HepG2 (cell line): ENCODE data around the gene CENATAC. TPM values are rescaled to one million over a fixed set of nuclear protein-coding genes. Genes with fewer than 3 reads are reported as not detected.

Experiments used
- FOXP4 ChIP-seq: sonication (generic); formaldehyde crosslinking; IDR thresholded peaks from 2 replicates; pipeline ENCODE4 v1.4.0; 2020; ENCODE audit warnings: missing genetic modification reagents
- GLI4 ChIP-seq: sonication (generic); formaldehyde crosslinking; IDR thresholded peaks from 2 replicates; pipeline ENCODE4 v1.5.1; 2020; ENCODE audit warnings: missing genetic modification reagents, mild to moderate bottlenecking, moderate library complexity, borderline replicate concordance
- GMEB2 ChIP-seq: IDR thresholded peaks from 2 replicates; pipeline ENCODE4 v1.6.1; 2016; ENCODE audit warnings: missing biosample characterization, missing genetic modification reagents, low read depth
- RAD21 ChIP-seq: fragments of 450-650 bp; formaldehyde crosslinking; IDR thresholded peaks from 2 replicates; pipeline ENCODE4 v1.5.0; 2020; ENCODE audit warnings: mild to moderate bottlenecking
- SKI ChIP-seq: fragments of 450-650 bp; IDR thresholded peaks from one replicate; pipeline ENCODE4 v1.6.1; 2018; ENCODE audit warnings: mild to moderate bottlenecking; ENCODE audit not compliant: partially characterized antibody
- ZFP62 ChIP-seq: sonication (generic); formaldehyde crosslinking; IDR thresholded peaks from 2 replicates; pipeline ENCODE4 v1.4.0; 2020; ENCODE audit warnings: missing genetic modification reagents
- ZNF142 ChIP-seq: sonication (generic); formaldehyde crosslinking; IDR thresholded peaks from 2 replicates; pipeline ENCODE4 v1.4.0; 2020; ENCODE audit warnings: missing genetic modification reagents
- ZNF282 ChIP-seq: fragments of 450-650 bp; IDR thresholded peaks from 2 replicates; pipeline ENCODE4 v1.6.1; 2018; ENCODE audit not compliant: partially characterized antibody
- ZNF44 ChIP-seq: sonication (generic); formaldehyde crosslinking; IDR thresholded peaks from 2 replicates; pipeline ENCODE4 v1.5.1; 2020; ENCODE audit warnings: mild to moderate bottlenecking, missing genetic modification reagents
- ZNF556 ChIP-seq: sonication (generic); formaldehyde crosslinking; IDR thresholded peaks from 2 replicates; pipeline ENCODE4 v1.4.0; 2020; ENCODE audit warnings: mild to moderate bottlenecking, missing genetic modification reagents, borderline replicate concordance
- ZNF670 ChIP-seq: sonication (generic); formaldehyde crosslinking; IDR thresholded peaks from 2 replicates; pipeline ENCODE4 v1.8.0; 2022; ENCODE audit warnings: mild to moderate bottlenecking, missing genetic modification reagents, borderline replicate concordance
- ZNF687 ChIP-seq: sonication (generic); formaldehyde crosslinking; IDR thresholded peaks from 2 replicates; pipeline ENCODE4 v1.5.1; 2020; ENCODE audit warnings: mild to moderate bottlenecking, missing genetic modification reagents, moderate library complexity
- ZNF713 ChIP-seq: sonication (generic); formaldehyde crosslinking; IDR thresholded peaks from 2 replicates; pipeline ENCODE4 v1.4.0; 2020; ENCODE audit warnings: mild to moderate bottlenecking, missing genetic modification reagents
- ZSCAN25 ChIP-seq: sonication (generic); formaldehyde crosslinking; IDR thresholded peaks from 2 replicates; pipeline ENCODE4 v1.8.0; 2022; ENCODE audit warnings: mild to moderate bottlenecking, missing genetic modification reagents
- ZSCAN29 ChIP-seq: sonication (generic); formaldehyde crosslinking; conservative IDR thresholded peaks from 2 replicates; pipeline ENCODE4 v1.4.0; 2020; ENCODE audit warnings: mild to moderate bottlenecking, missing genetic modification reagents
- polyA plus RNA-seq, 8 experiments: library from polyadenylated mRNA; depleted of rRNA in 3 of 8; stranded (reverse) in 7 of 8; unstranded in 1 of 8; fragments of >200 nt; fragmentation: Illumina TruSeq in 4 of 8; extraction: Trizol in 4 of 8; gene quantifications; 2 replicates each; pipeline versions ENCODE4 v1.2.1 to v1.2.3, GENCODE V29; 2011 to 2016; ENCODE audit warnings: low read depth in 4 of 8, missing spikeins in 1 of 8, mixed read lengths in 1 of 8; ENCODE audit not compliant: insufficient read depth in 1 of 8
- total RNA-seq, 5 experiments: library from RNA; depleted of rRNA; stranded (reverse); fragments of >200 nt; fragmentation: Illumina TruSeq; extraction: Trizol; gene quantifications; 2 replicates each; pipeline ENCODE4 v1.2.3, GENCODE V29; 2016; ENCODE audit warnings: low read depth in 1 of 5

The CENATAC gene
- total and polyA plus RNA-seq, 2 of the 13 experiments (the other 11 are each of a cell fraction or from before 2014, with no cell fraction given): 21.7 to 25.0 TPM

GRCh38 chr11:119030329-119031047, 32.5 kb downstream of the CENATAC start, which contains the start of gene SLC37A4 (continued):
- TF ChIP-seq ZSCAN25 (CRISPR knock-in tag) (peak; percentile 55; the same call in 1 of the 2 replicates), SKI (no peak), GMEB2 (peak; percentile 50; the same call in 1 of the 2 replicates), ZNF44 (CRISPR knock-in tag) (no peak; the same call in 1 of the 2 replicates), ZNF713 (CRISPR knock-in tag) (0 out of 2 replicates have a peak, but pooled peaks have one; percentile 41), ZNF670 (no peak), ZNF142 (CRISPR knock-in tag) (peak; percentile 55; the same call in 1 of the 2 replicates), ZSCAN29 (0 out of 2 replicates have a peak, but pooled peaks have one; percentile 58), FOXP4 (CRISPR knock-in tag) (peak; percentile 71), GLI4 (CRISPR knock-in tag) (peak; percentile 95; the same call in 1 of the 2 replicates), ZNF687 (CRISPR knock-in tag) (peak; percentile 93), ZNF282 (no peak), ZNF556 (CRISPR knock-in tag) (peak; percentile 35; the same call in 1 of the 2 replicates), ZFP62 (CRISPR knock-in tag) (no peak), RAD21 (peak; percentile 82)
